K562 (cell line): ENCODE results near the gene FAM149B1. TPM values are rescaled to one million over a fixed set of nuclear protein-coding genes. Genes with fewer than 3 reads are reported as not detected.

Source experiments
- COPS2 ChIP-seq: fragments of 450-650 bp; conservative IDR thresholded peaks from 2 replicates; pipeline ENCODE4 v1.6.1; 2016; ENCODE audit warnings: mild to moderate bottlenecking, moderate library complexity
- CREBBP ChIP-seq: IDR thresholded peaks from one replicate; pipeline ENCODE4 v1.6.1; 2012; ENCODE audit warnings: low read depth, mild to moderate bottlenecking, control low read depth, inconsistent platforms, low read length
- ELF1 ChIP-seq: fragments of 200-800 bp; sonication (Bioruptor generic); IDR thresholded peaks from 2 replicates; pipeline ENCODE4 v1.6.1; 2016; ENCODE audit warnings: missing genetic modification characterization, missing compliant biosample characterization
- FIP1L1 ChIP-seq: fragments of 200-400 bp; formaldehyde crosslinking; IDR thresholded peaks from 2 replicates; pipeline ENCODE4 v1.6.1; 2018; ENCODE audit warnings: mild to moderate bottlenecking, low read depth, low read length; ENCODE audit not compliant: poor library complexity, severe bottlenecking
- FOSL1 ChIP-seq: fragments of 200-800 bp; sonication (Bioruptor generic); conservative IDR thresholded peaks from 2 replicates; pipeline ENCODE4 v1.6.1; 2016; ENCODE audit warnings: missing genetic modification characterization, missing compliant biosample characterization
- HNRNPH1 ChIP-seq: fragments of 200-400 bp; formaldehyde crosslinking; optimal IDR thresholded peaks from 2 replicates; pipeline ENCODE3; 2017; ENCODE audit warnings: low read depth, mild to moderate bottlenecking, low read length, moderate library complexity
- HSF4 ChIP-seq: fragments of 250-450 bp; sonication (Bioruptor Pico); IDR thresholded peaks from 2 replicates; pipeline ENCODE4 v2.1.2; 2022; ENCODE audit warnings: mild to moderate bottlenecking, moderate library complexity, borderline replicate concordance
- ILF3 ChIP-seq: fragments of 450-650 bp; IDR thresholded peaks from 2 replicates; pipeline ENCODE4 v1.6.1; 2018; ENCODE audit warnings: antibody characterized with exemption, mild to moderate bottlenecking, moderate library complexity, borderline replicate concordance
- KDM5B ChIP-seq: fragments of 200-600 bp; sonication (generic); IDR thresholded peaks from 2 replicates; pipeline ENCODE4 v1.6.1; 2012; ENCODE audit warnings: low read depth, mild to moderate bottlenecking, moderate library complexity, low read length, control low read depth, inconsistent platforms; ENCODE audit not compliant: insufficient replicate concordance
- KLF16 ChIP-seq: IDR thresholded peaks from 2 replicates; pipeline ENCODE4 v1.6.1; 2016; ENCODE audit warnings: antibody characterized with exemption
- NFIX ChIP-seq: fragments of 250-450 bp; sonication (Bioruptor Pico); IDR thresholded peaks from 2 replicates; pipeline ENCODE4 v1.4.0; 2020; ENCODE audit warnings: low read depth, mild to moderate bottlenecking, moderate library complexity
- NR2F6 ChIP-seq: fragments of 450-650 bp; formaldehyde crosslinking; IDR thresholded peaks from 2 replicates; pipeline ENCODE4 v1.4.0; 2020; ENCODE audit warnings: mild to moderate bottlenecking
- PHF20 ChIP-seq: fragments of 450-650 bp; IDR thresholded peaks from 2 replicates; pipeline ENCODE4 v1.6.1; 2018; ENCODE audit not compliant: partially characterized antibody
- POLR2AphosphoS5 ChIP-seq: IDR thresholded peaks from 2 replicates; pipeline ENCODE4 v1.6.1; 2011; ENCODE audit warnings: mild to moderate bottlenecking, low read depth, low read length, moderate library complexity; ENCODE audit not compliant: control insufficient read depth, insufficient read depth
- SMC3 ChIP-seq: conservative IDR thresholded peaks from 2 replicates; pipeline ENCODE4 v1.6.1; 2011; ENCODE audit warnings: low read depth, low read length, improper control_type of control experiment; ENCODE audit not compliant: insufficient read depth
- SRF ChIP-seq, 2 experiments: fragments of 250-450, 450-650 bp in 1 of 2; sonication (Bioruptor Pico) in 1 of 2; sonication (generic) in 1 of 2; formaldehyde crosslinking; IDR thresholded peaks; 2 replicates each; pipeline versions ENCODE4 v1.5.0 to v1.5.1; 2020 to 2022; ENCODE audit warnings: mild to moderate bottlenecking in 1 of 2, missing genetic modification reagents in 1 of 2
- TEAD4 ChIP-seq, 2 experiments: sonication (generic) in 1 of 2; formaldehyde crosslinking in 1 of 2; IDR thresholded peaks; 2 replicates each; pipeline versions ENCODE4 v1.6.1 to v1.8.0; 2012 to 2022; ENCODE audit warnings: borderline replicate concordance in 1 of 2, inconsistent platforms in 1 of 2, low read length in 1 of 2, mild to moderate bottlenecking in 1 of 2, missing genetic modification reagents in 1 of 2
- XRCC5 ChIP-seq: fragments of 200-400 bp; formaldehyde crosslinking; IDR thresholded peaks from 2 replicates; pipeline ENCODE4 v1.6.1; 2017; ENCODE audit warnings: low read depth, mild to moderate bottlenecking, low read length
- YBX1 ChIP-seq: fragments of 450-650 bp; IDR thresholded peaks from 2 replicates; pipeline ENCODE4 v1.7.1; 2016; ENCODE audit warnings: mild to moderate bottlenecking
- ZNF431 ChIP-seq: sonication (generic); formaldehyde crosslinking; IDR thresholded peaks from 2 replicates; pipeline ENCODE4 v1.8.0; 2022; ENCODE audit warnings: mild to moderate bottlenecking, missing genetic modification reagents
- ZNF584 ChIP-seq: fragments of 200-800 bp; sonication (Bioruptor generic); IDR thresholded peaks from 2 replicates; pipeline ENCODE4 v1.6.1; 2016; ENCODE audit warnings: low read depth, mild to moderate bottlenecking, missing genetic modification characterization, missing compliant biosample characterization
- ZNF589 ChIP-seq: fragments of 200-800 bp; sonication (Bioruptor generic); IDR thresholded peaks from 2 replicates; pipeline ENCODE4 v1.6.1; 2016; ENCODE audit warnings: low read depth, missing genetic modification characterization, missing compliant biosample characterization
- polyA plus RNA-seq, 8 experiments: library from polyadenylated mRNA; depleted of rRNA in 4 of 8; stranded (reverse) in 5 of 8; unstranded in 3 of 8; fragments of >200 nt; fragmentation: Nextera tagmentation in 2 of 8; fragmentation: Illumina TruSeq in 1 of 8; extraction: Ambion mirVana in 2 of 8; extraction: Trizol in 1 of 8; gene quantifications; 2 replicates each; pipeline versions ENCODE4 v1.2.1 to v1.2.3, GENCODE V29; 2011 to 2014; ENCODE audit warnings: inconsistent platforms in 1 of 8, missing spikeins in 1 of 8
- total RNA-seq, 7 experiments: library from RNA; depleted of rRNA in 6 of 7; stranded (reverse); fragments of >200 nt in 6 of 7; fragmentation: Illumina TruSeq in 2 of 7; extraction: Trizol in 2 of 7; gene quantifications; 2 replicates each; pipeline versions ENCODE4 v1.2.1 to v1.2.3, GENCODE V29; 2011 to 2021; ENCODE audit warnings: low replicate concordance in 1 of 7
- TF ChIP-seq, protein P1 (sequence below): fragments of 450-650 bp; IDR thresholded peaks from 2 replicates; pipeline ENCODE4 v1.6.1; 2017; ENCODE audit warnings: antibody characterized with exemption, mild to moderate bottlenecking
- TF ChIP-seq, protein P2 (sequence below), 2 experiments: fragments of 450-650 bp; IDR thresholded peaks; 2 replicates each; pipeline ENCODE4 v1.6.1; 2016

Gene FAM149B1
- total and polyA plus RNA-seq, 9 of the 15 experiments (the other 6 are each of a cell fraction or from before 2014, with no cell fraction given) = 4.2 to 18.5 (median 9.3) TPM

DNA sequence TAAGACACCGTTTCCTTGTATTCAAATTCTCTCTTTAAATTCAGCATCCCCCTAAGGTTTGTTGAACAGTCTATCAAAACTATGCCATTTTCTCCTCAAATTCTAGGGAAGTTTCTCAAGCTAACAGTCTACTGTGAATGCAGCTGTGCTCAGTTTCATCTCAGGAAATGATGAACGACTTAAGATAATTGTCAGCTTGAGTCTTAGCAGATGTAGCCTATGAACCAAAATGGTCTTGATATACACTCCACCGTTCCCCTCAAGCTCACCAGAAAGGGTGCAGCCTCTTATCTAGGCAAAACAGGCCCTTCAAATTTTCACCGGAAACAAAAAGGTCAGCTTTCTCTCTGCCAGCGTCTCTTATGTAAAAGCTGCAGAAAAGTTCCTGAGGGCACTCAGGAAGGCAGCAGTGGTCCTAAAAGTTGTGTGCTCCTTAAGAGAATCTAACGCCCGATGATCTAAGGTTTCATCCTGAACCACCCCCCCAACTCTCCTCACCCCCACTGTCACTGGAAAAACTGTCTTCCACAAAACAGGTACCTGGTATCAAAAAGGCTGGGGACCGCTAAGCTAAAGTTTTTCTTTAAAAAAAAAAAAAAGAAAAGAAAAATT lies 77.1 kb downstream of the FAM149B1 start (continued):
- TF ChIP-seq, protein P1, sequence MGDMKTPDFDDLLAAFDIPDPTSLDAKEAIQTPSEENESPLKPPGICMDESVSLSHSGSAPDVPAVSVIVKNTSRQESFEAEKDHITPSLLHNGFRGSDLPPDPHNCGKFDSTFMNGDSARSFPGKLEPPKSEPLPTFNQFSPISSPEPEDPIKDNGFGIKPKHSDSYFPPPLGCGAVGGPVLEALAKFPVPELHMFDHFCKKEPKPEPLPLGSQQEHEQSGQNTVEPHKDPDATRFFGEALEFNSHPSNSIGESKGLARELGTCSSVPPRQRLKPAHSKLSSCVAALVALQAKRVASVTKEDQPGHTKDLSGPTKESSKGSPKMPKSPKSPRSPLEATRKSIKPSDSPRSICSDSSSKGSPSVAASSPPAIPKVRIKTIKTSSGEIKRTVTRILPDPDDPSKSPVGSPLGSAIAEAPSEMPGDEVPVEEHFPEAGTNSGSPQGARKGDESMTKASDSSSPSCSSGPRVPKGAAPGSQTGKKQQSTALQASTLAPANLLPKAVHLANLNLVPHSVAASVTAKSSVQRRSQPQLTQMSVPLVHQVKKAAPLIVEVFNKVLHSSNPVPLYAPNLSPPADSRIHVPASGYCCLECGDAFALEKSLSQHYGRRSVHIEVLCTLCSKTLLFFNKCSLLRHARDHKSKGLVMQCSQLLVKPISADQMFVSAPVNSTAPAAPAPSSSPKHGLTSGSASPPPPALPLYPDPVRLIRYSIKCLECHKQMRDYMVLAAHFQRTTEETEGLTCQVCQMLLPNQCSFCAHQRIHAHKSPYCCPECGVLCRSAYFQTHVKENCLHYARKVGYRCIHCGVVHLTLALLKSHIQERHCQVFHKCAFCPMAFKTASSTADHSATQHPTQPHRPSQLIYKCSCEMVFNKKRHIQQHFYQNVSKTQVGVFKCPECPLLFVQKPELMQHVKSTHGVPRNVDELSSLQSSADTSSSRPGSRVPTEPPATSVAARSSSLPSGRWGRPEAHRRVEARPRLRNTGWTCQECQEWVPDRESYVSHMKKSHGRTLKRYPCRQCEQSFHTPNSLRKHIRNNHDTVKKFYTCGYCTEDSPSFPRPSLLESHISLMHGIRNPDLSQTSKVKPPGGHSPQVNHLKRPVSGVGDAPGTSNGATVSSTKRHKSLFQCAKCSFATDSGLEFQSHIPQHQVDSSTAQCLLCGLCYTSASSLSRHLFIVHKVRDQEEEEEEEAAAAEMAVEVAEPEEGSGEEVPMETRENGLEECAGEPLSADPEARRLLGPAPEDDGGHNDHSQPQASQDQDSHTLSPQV = peak; percentile 28; the same call in 1 of the 2 replicates
- TF ChIP-seq TEAD4 (IDR thresholded peaks at IDR 0.05; ENCODE audit: low read length) (peak; percentile 97), TEAD4 (CRISPR knock-in tag; IDR thresholded peaks at IDR 0.05; ENCODE audit: borderline replicate concordance) (no peak), NFIX (CRISPR knock-in tag) (no peak), COPS2 (no peak), ZNF584 (CRISPR knock-in tag) (0 out of 2 replicates have a peak, but pooled peaks have one; percentile 58), PHF20 (no peak), HSF4 (no peak), ZNF589 (CRISPR knock-in tag) (peak; percentile 39), XRCC5 (no peak), ILF3 (no peak; the same call in 1 of the 2 replicates), KLF16 (peak; percentile 96), KDM5B (no peak), FOSL1 (tag) (peak; percentile 45; the same call in 1 of the 2 replicates), CREBBP (no peak), HNRNPH1 (no peak), NR2F6 (CRISPR knock-in tag) (no peak), SMC3 (no peak), POLR2AphosphoS5 (peak; percentile 97), YBX1 (no peak), ELF1 (tag) (no peak), ZNF431 (no peak), FIP1L1 (no peak), SRF (CRISPR knock-in tag; IDR thresholded peaks at IDR 0.05) (no peak)
- TF ChIP-seq, protein P2, sequence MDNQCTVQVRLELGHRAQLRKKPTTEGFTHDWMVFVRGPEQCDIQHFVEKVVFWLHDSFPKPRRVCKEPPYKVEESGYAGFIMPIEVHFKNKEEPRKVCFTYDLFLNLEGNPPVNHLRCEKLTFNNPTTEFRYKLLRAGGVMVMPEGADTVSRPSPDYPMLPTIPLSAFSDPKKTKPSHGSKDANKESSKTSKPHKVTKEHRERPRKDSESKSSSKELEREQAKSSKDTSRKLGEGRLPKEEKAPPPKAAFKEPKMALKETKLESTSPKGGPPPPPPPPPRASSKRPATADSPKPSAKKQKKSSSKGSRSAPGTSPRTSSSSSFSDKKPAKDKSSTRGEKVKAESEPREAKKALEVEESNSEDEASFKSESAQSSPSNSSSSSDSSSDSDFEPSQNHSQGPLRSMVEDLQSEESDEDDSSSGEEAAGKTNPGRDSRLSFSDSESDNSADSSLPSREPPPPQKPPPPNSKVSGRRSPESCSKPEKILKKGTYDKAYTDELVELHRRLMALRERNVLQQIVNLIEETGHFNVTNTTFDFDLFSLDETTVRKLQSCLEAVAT (IDR thresholded peaks at IDR 0.05) = peak; percentile 13 to 43; a peak in 2 of 4 replicates
